Measurements from ENCODE around the gene NR1D2.

The NR1D2 gene

GRCh38 chr3:23945663-23945912, 502 bp downstream of the NR1D2 start:
- Histone ChIP-seq H3K9me2 (replicated peaks; ENCODE audit: control insufficient read depth, low read length) (no peaks in the 10 kb centered on the region), H3K36me3 (ENCODE audit: control insufficient read depth, low read length) (no peaks in the 10 kb centered on the region), H3K79me2 (ENCODE audit: control insufficient read depth, low read length) (peaks cover 17% of the 10 kb centered on the region), H3K4me3 (ENCODE audit: low read length) (peak overlapping the region; percentile 80), H3K4me2 (ENCODE audit: low read length) (peak overlapping the region; percentile 71), H3K27ac (ENCODE audit: low read depth, low read length) (no peak overlapping the region), H4K20me1 (ENCODE audit: control insufficient read depth, insufficient read depth, low read depth, low read length) (no peaks in the 10 kb centered on the region), H3K27me3 (ENCODE audit: control insufficient read depth, low read length) (peaks cover 14% of the 10 kb centered on the region), H3K9me3 (ENCODE audit: control insufficient read depth, insufficient read depth, low read length) (no peaks in the 10 kb centered on the region), H3K4me1 (ENCODE audit: control insufficient read depth, low read length) (peaks cover 34% of the 10 kb centered on the region), H3F3A (ENCODE audit: control insufficient read depth, insufficient read depth) (peaks cover 17% of the 10 kb centered on the region; the same call in 1 of the 2 replicates)
- TF ChIP-seq EZH2phosphoT487 (IDR thresholded peaks at IDR 0.05; ENCODE audit: borderline replicate concordance, low read length): no peak

GRCh38 chr3:23945913-23946687, 1.0 kb downstream of the NR1D2 start:
- Histone ChIP-seq H3K4me2 (ENCODE audit: low read length) (peak overlapping the region; percentile 71), H3K36me3 (ENCODE audit: control insufficient read depth, low read length) (no peaks in the 10 kb centered on the region), H3K9me2 (replicated peaks; ENCODE audit: control insufficient read depth, low read length) (no peaks in the 10 kb centered on the region), H3K79me2 (ENCODE audit: control insufficient read depth, low read length) (peaks cover 17% of the 10 kb centered on the region), H3K27me3 (ENCODE audit: control insufficient read depth, low read length) (peaks cover 14% of the 10 kb centered on the region), H3K27ac (ENCODE audit: low read depth, low read length) (peak overlapping the region; percentile 25; the same call in 1 of the 2 replicates), H3K4me3 (ENCODE audit: low read length) (peak overlapping the region; percentile 80), H4K20me1 (ENCODE audit: control insufficient read depth, insufficient read depth, low read depth, low read length) (no peaks in the 10 kb centered on the region), H3K9me3 (ENCODE audit: control insufficient read depth, insufficient read depth, low read length) (no peaks in the 10 kb centered on the region), H3K4me1 (ENCODE audit: control insufficient read depth, low read length) (peaks cover 35% of the 10 kb centered on the region), H3F3A (ENCODE audit: control insufficient read depth, insufficient read depth) (peaks cover 17% of the 10 kb centered on the region; the same call in 1 of the 2 replicates)
- TF ChIP-seq CTCF (IDR thresholded peaks at IDR 0.05; ENCODE audit: low read depth, low read length, poor library complexity, severe bottlenecking) (no peak), EZH2phosphoT487 (IDR thresholded peaks at IDR 0.05; ENCODE audit: borderline replicate concordance, low read length) (no peak)

GRCh38 chr3:23948761-23949160, 3.7 kb downstream of the NR1D2 start:
- no peak overlapping the region for H3K4me3 ChIP-seq (ENCODE audit: low read length)
- H3K79me2 ChIP-seq (ENCODE audit: control insufficient read depth, low read length): peaks cover 33% of the 10 kb centered on the region
- H3K4me2 ChIP-seq (ENCODE audit: low read length): no peak overlapping the region
- TF ChIP-seq CTCF (IDR thresholded peaks at IDR 0.05; ENCODE audit: low read depth, low read length, poor library complexity, severe bottlenecking): no peak
- TF ChIP-seq EZH2phosphoT487 (IDR thresholded peaks at IDR 0.05; ENCODE audit: borderline replicate concordance, low read length): no peak
- H3K36me3 ChIP-seq (ENCODE audit: control insufficient read depth, low read length): no peaks in the 10 kb centered on the region
- peaks cover 11% of the 10 kb centered on the region for H3K27me3 ChIP-seq (ENCODE audit: control insufficient read depth, low read length)
- H3K9me2 ChIP-seq (replicated peaks; ENCODE audit: control insufficient read depth, low read length): no peaks in the 10 kb centered on the region
- peaks cover 60% of the 10 kb centered on the region for H3K4me1 ChIP-seq (ENCODE audit: control insufficient read depth, low read length)
- H3F3A ChIP-seq (ENCODE audit: control insufficient read depth, insufficient read depth): peaks cover 13% of the 10 kb centered on the region; the same call in 1 of the 2 replicates
- H3K27ac ChIP-seq (ENCODE audit: low read depth, low read length): no peak overlapping the region
- no peaks in the 10 kb centered on the region for H3K9me3 ChIP-seq (ENCODE audit: control insufficient read depth, insufficient read depth, low read length)
- no peaks in the 10 kb centered on the region for H4K20me1 ChIP-seq (ENCODE audit: control insufficient read depth, insufficient read depth, low read depth, low read length)

GRCh38 chr3:23949784-23950183, 4.7 kb downstream of the NR1D2 start:
- no peak overlapping the region for H3K4me2 ChIP-seq (ENCODE audit: low read length)
- no peak overlapping the region for H3K4me3 ChIP-seq (ENCODE audit: low read length)
- H3K36me3 ChIP-seq (ENCODE audit: control insufficient read depth, low read length): no peaks in the 10 kb centered on the region
- H3K79me2 ChIP-seq (ENCODE audit: control insufficient read depth, low read length): peaks cover 36% of the 10 kb centered on the region
- H3K27me3 ChIP-seq (ENCODE audit: control insufficient read depth, low read length): peaks cover 1% of the 10 kb centered on the region; the same call in 1 of the 2 replicates
- H3K27ac ChIP-seq (ENCODE audit: low read depth, low read length): no peak overlapping the region
- TF ChIP-seq EZH2phosphoT487 (IDR thresholded peaks at IDR 0.05; ENCODE audit: borderline replicate concordance, low read length) (no peak), CTCF (IDR thresholded peaks at IDR 0.05; ENCODE audit: low read depth, low read length, poor library complexity, severe bottlenecking) (no peak)
- H3K4me1 ChIP-seq (ENCODE audit: control insufficient read depth, low read length): peaks cover 52% of the 10 kb centered on the region
- 0 out of 2 replicates have a peak, but pooled peaks cover 6% of the 10 kb centered on the region for H3F3A ChIP-seq (ENCODE audit: control insufficient read depth, insufficient read depth)
- no peaks in the 10 kb centered on the region for H3K9me3 ChIP-seq (ENCODE audit: control insufficient read depth, insufficient read depth, low read length)
- H3K9me2 ChIP-seq (replicated peaks; ENCODE audit: control insufficient read depth, low read length): no peaks in the 10 kb centered on the region
- H4K20me1 ChIP-seq (ENCODE audit: control insufficient read depth, insufficient read depth, low read depth, low read length): no peaks in the 10 kb centered on the region

All from DOHH2 (cell line).